SK-N-SH (cell line): Measurements from ENCODE around the gene FOXB1. TPM values are rescaled to one million over a fixed set of nuclear protein-coding genes. Genes with fewer than 3 reads are reported as not detected.

Experiments
- CTCF ChIA-PET: fragments of 300-600, 350-600 bp; formaldehyde crosslinking; extraction: SDS; loops from one replicate; lab custom pipeline; 2021; lab: Yijun Ruan, JAX
- POLR2A ChIA-PET: fragments of 350-600 bp; sonication (Branson Sonifier 250); formaldehyde crosslinking; extraction: SDS; loops from one replicate; lab custom pipeline; 2020; ENCODE audit warnings: antibody characterized with exemption, inconsistent platforms; lab: Yijun Ruan, JAX
- DNase-seq: peaks from one replicate; pipeline ENCODE4 v3.0.0; 2012
- H2AFZ ChIP-seq: fragments of 200-600 bp; sonication (generic); 2 replicates; pipeline ENCODE4 v1.8.1; 2016; ENCODE audit warnings: antibody characterized with exemption, mild to moderate bottlenecking, low read depth
- H3F3A ChIP-seq: fragments of 200-600 bp; sonication (generic); replicated peaks from 2 replicates; pipeline ENCODE3; 2016; ENCODE audit warnings: antibody characterized with exemption, mild to moderate bottlenecking; ENCODE audit not compliant: insufficient read depth
- H3K27ac ChIP-seq, 2 experiments: fragments of 200-500 bp in 1 of 2; fragments of 200-600 bp in 1 of 2; sonication (Bioruptor generic) in 1 of 2; sonication (generic), shearing (Covaris generic) in 1 of 2; 2 replicates each; pipeline versions ENCODE4 v1.5.1 to v1.6.1; 2014 to 2016; ENCODE audit warnings: low read depth in 2 of 2, inconsistent platforms in 1 of 2, low read length in 1 of 2, mild to moderate bottlenecking in 1 of 2, mixed read lengths in 1 of 2
- H3K27me3 ChIP-seq: fragments of 200-600 bp; sonication (generic), shearing (Covaris generic); 2 replicates; pipeline ENCODE4 v1.6.1; 2016; ENCODE audit warnings: mixed run types; ENCODE audit not compliant: insufficient read depth
- H3K36me3 ChIP-seq, 2 experiments: fragments of 200-500 bp in 1 of 2; fragments of 200-600 bp in 1 of 2; sonication (Bioruptor generic) in 1 of 2; sonication (generic) in 1 of 2; replicated peaks in 1 of 2; 2 replicates each; pipeline versions ENCODE3 to v1.5.1; 2014 to 2016; ENCODE audit warnings: low read length in 1 of 2, mild to moderate bottlenecking in 1 of 2; ENCODE audit not compliant: insufficient read depth in 2 of 2, control insufficient read depth in 1 of 2
- H3K4me1 ChIP-seq, 2 experiments: fragments of 200-500 bp in 1 of 2; fragments of 200-600 bp in 1 of 2; sonication (Bioruptor generic) in 1 of 2; sonication (generic), shearing (Covaris generic) in 1 of 2; 2 replicates each; pipeline versions ENCODE4 v1.5.1 to v1.6.1; 2014 to 2016; ENCODE audit warnings: low read depth in 1 of 2, low read length in 1 of 2, mixed run types in 1 of 2; ENCODE audit not compliant: insufficient read depth in 2 of 2, control insufficient read depth in 1 of 2
- H3K4me2 ChIP-seq: fragments of 200-600 bp; sonication (generic), shearing (Covaris generic); 2 replicates; pipeline ENCODE4 v1.6.1; 2017; ENCODE audit warnings: mixed run types
- H3K4me3 ChIP-seq, 2 experiments: fragments of 200-500 bp in 1 of 2; fragments of 200-600 bp in 1 of 2; sonication (Bioruptor generic) in 1 of 2; sonication (generic), shearing (Covaris generic) in 1 of 2; 2 replicates each; pipeline versions ENCODE4 v1.5.1 to v1.8.1; 2014 to 2016; ENCODE audit warnings: low read depth in 2 of 2, inconsistent platforms in 1 of 2, low read length in 1 of 2, mild to moderate bottlenecking in 1 of 2, mixed read lengths in 1 of 2, moderate library complexity in 1 of 2
- H3K79me2 ChIP-seq: fragments of 200-600 bp; sonication (generic); 2 replicates; pipeline ENCODE4 v1.8.1; 2017; ENCODE audit warnings: mild to moderate bottlenecking; ENCODE audit not compliant: insufficient read depth
- H3K9ac ChIP-seq: fragments of 200-600 bp; sonication (generic); 2 replicates; pipeline ENCODE4 v1.6.1; 2017; ENCODE audit warnings: mixed run types
- H3K9me2 ChIP-seq: fragments of 200-600 bp; sonication (generic); 2 replicates; pipeline ENCODE4 v1.6.1; 2017; ENCODE audit warnings: mixed run types
- H3K9me3 ChIP-seq: fragments of 200-600 bp; sonication (generic); 2 replicates; pipeline ENCODE4 v1.6.1; 2017; ENCODE audit warnings: mixed run types, mild to moderate bottlenecking, moderate library complexity
- H4K20me1 ChIP-seq: fragments of 200-600 bp; sonication (generic); 2 replicates; pipeline ENCODE4 v1.6.1; 2017; ENCODE audit warnings: mild to moderate bottlenecking, mixed run types; ENCODE audit not compliant: insufficient read depth
- CTCF ChIP-seq: fragments of 200-600 bp; sonication (generic); IDR thresholded peaks from 2 replicates; pipeline ENCODE4 v1.6.1; 2017; ENCODE audit warnings: antibody characterized with exemption, mild to moderate bottlenecking, moderate library complexity
- ELF1 ChIP-seq: IDR thresholded peaks from 2 replicates; pipeline ENCODE4 v1.4.0; 2012
- GABPA ChIP-seq: IDR thresholded peaks from 2 replicates; pipeline ENCODE4 v1.4.0; 2012; ENCODE audit warnings: low read depth, mild to moderate bottlenecking
- JUND ChIP-seq: IDR thresholded peaks from 2 replicates; pipeline ENCODE4 v1.4.0; 2012
- MXI1 ChIP-seq: IDR thresholded peaks from 2 replicates; pipeline ENCODE4 v1.6.1; 2012; ENCODE audit warnings: mild to moderate bottlenecking, low read depth, low read length, improper control_type of control experiment
- NFIC ChIP-seq: IDR thresholded peaks from 2 replicates; pipeline ENCODE4 v1.4.0; 2012; ENCODE audit warnings: borderline replicate concordance
- NRF1 ChIP-seq: IDR thresholded peaks from 2 replicates; pipeline ENCODE4 v1.6.1; 2012; ENCODE audit warnings: low read depth, mild to moderate bottlenecking, low read length
- PBX3 ChIP-seq: IDR thresholded peaks from 2 replicates; pipeline ENCODE4; 2012
- RXRA ChIP-seq: IDR thresholded peaks from 2 replicates; pipeline ENCODE4 v1.4.0; 2012; ENCODE audit warnings: low read depth, mild to moderate bottlenecking, borderline replicate concordance
- SIN3A ChIP-seq: IDR thresholded peaks from 2 replicates; pipeline ENCODE4 v1.6.1; 2012; ENCODE audit warnings: low read depth, mild to moderate bottlenecking, low read length, moderate library complexity, borderline replicate concordance
- TAF1 ChIP-seq: IDR thresholded peaks from 2 replicates; pipeline ENCODE4 v1.6.1; 2012; ENCODE audit warnings: low read depth, mild to moderate bottlenecking, low read length, moderate library complexity, borderline replicate concordance
- TCF12 ChIP-seq: IDR thresholded peaks from 2 replicates; pipeline ENCODE4 v1.4.0; 2012
- TEAD4 ChIP-seq: IDR thresholded peaks from 2 replicates; pipeline ENCODE4 v1.4.0; 2012; ENCODE audit warnings: mild to moderate bottlenecking, borderline replicate concordance; ENCODE audit not compliant: insufficient read depth
- ZBTB33 ChIP-seq: IDR thresholded peaks from 2 replicates; pipeline ENCODE4 v1.4.0; 2012; ENCODE audit warnings: low read depth, borderline replicate concordance
- WGBS: methylation state at CpG from one replicate; pipeline ENCODE4 v1.1.6; 2017; ENCODE audit warnings: low lambda C conversion rate; 5-methylcytosine and 5-hydroxymethylcytosine counted together
- polyA plus RNA-seq, 3 experiments: library from polyadenylated mRNA; depleted of rRNA; stranded (reverse); fragments of >200 nt; gene quantifications; 2 replicates each; pipeline ENCODE4 v1.2.3, GENCODE V29; 2012

The FOXB1 gene
- polyA plus RNA-seq, 1 of the 3 experiments (the other 2 are of a cell fraction) = not detected

- TF ChIP-seq ZBTB33 (no peak), CTCF (no peak), JUND (no peak)
These were observed 37.8 kb upstream of the FOXB1 start (continued) for GRCh38 chr15:59966262-59966661.

- H3K4me1 ChIP-seq = no peaks in the 10 kb centered on the region
- no peak overlapping the region for H3K27ac ChIP-seq
- TF ChIP-seq NRF1 = no peak
- TF ChIP-seq GABPA = no peak
- TF ChIP-seq ELF1 = no peak
- no peak for TF ChIP-seq SIN3A
- TF ChIP-seq TEAD4 = no peak
- TF ChIP-seq PBX3 = no peak
- TF ChIP-seq TCF12 = no peak
- TF ChIP-seq NFIC = no peak
- TF ChIP-seq RXRA = no peak
- TF ChIP-seq TAF1 = no peak
- no peak for TF ChIP-seq MXI1
- H3K9me3 ChIP-seq = no peaks in the 10 kb centered on the region
- ChIA-PET CTCF (interaction anchor here (0.7 kb wide), 1 partner anchor 27 kb away, joined by 3 read pairs; no protein-coding TSS in a partner anchor), POLR2A (no interaction called here)
- WGBS = 50% methylated on average over 2 of the region's 2 CpGs
- H3K4me2 ChIP-seq = no peak overlapping the region
- no peak overlapping the region for H3K4me3 ChIP-seq
- no peaks in the 10 kb centered on the region for H3K36me3 ChIP-seq
- no peak for DNase-seq
- no peaks in the 10 kb centered on the region for H4K20me1 ChIP-seq
- H3K9me2 ChIP-seq = no peaks in the 10 kb centered on the region; the same call in 1 of the 2 replicates
- no peak overlapping the region for H3K9ac ChIP-seq
- H3K79me2 ChIP-seq = no peaks in the 10 kb centered on the region
- H3K27me3 ChIP-seq = no peaks in the 10 kb centered on the region
- no peaks in the 10 kb centered on the region for H3F3A ChIP-seq
- no peak overlapping the region for H2AFZ ChIP-seq
These were observed 35.8 kb upstream of the FOXB1 start for GRCh38 chr15:59968314-59968713.
